IMR-90 (cell line): ENCODE measurements around the gene MFN2. TPM values are rescaled to one million over a fixed set of nuclear protein-coding genes. Genes with fewer than 3 reads are reported as not detected.

Experiments used
- microRNA-seq, 2 experiments: library from miRNA; stranded (forward) in 1 of 2; unstranded in 1 of 2; fragments of 10-50 nt in 1 of 2; fragments of <30 nt in 1 of 2; gene quantifications in 1 of 2; microRNA quantifications in 1 of 2; one replicate each; pipeline versions ENCODE3 to v1.1.0; 2013 to 2020; ENCODE audit not compliant: insufficient read depth in 1 of 2, insufficient read length in 1 of 2, unreplicated experiment in 1 of 2
- polyA plus RNA-seq, 3 experiments: library from polyadenylated mRNA; depleted of rRNA; stranded (reverse); fragments of >200 nt; gene quantifications; 2 replicates each; pipeline ENCODE4 v1.2.3, GENCODE V29; 2012; ENCODE audit warnings: low replicate concordance in 1 of 3
- small RNA-seq, 5 experiments: library from RNA; depleted of rRNA; stranded (forward); fragments of <200 nt; gene quantifications; one replicate each; pipeline ENCODE3, GENCODE V24; 2012
- total RNA-seq: library from RNA; depleted of rRNA; stranded (reverse); fragments of >200 nt; gene quantifications from 2 replicates; pipeline ENCODE4 v1.2.3, GENCODE V29; 2012; rRNA removed

MFN2 gene
- total and polyA plus RNA-seq, 2 of the 4 experiments (the other 2 are of a cell fraction) = 52.8 to 84.2 TPM

Small RNA genes within 50 kb of the gene (microRNA-seq; reads per million reads assigned to microRNA genes)
- gene AL096840.1 (ENCODE audit: insufficient read depth, insufficient read length) (not detected), gene MIR6729 (ENCODE audit: insufficient read depth in 1 of 2, insufficient read length in 1 of 2, unreplicated experiment in 1 of 2) (0 to 1.5 reads per million in 2 experiments), gene RF00019 (ENCODE audit: insufficient read depth, insufficient read length) (not detected), gene RN7SL649P (ENCODE audit: insufficient read depth, insufficient read length) (not detected)

Small RNA genes within 50 kb of the gene (small RNA-seq; reads per million reads assigned to genes)
- gene AL096840.1 (0 reads per million in 5 experiments), gene MIR6729 (0 reads per million in 5 experiments), gene RF00019 (0 reads per million in 5 experiments), gene RN7SL649P (0 reads per million in 5 experiments)

Other genes with a start within 250 kb of the MFN2 start
- gene AGTRAP, start 244.3 kb upstream of the MFN2 start, total RNA-seq = 21.5 and 22.2 TPM in 2 replicates
- gene AGTRAP, start 244.3 kb upstream of the MFN2 start, polyA plus RNA-seq (2012; rRNA removed) = 57.7 and 64.3 TPM in 2 replicates
- gene C1orf167, start 218.3 kb upstream of the MFN2 start, total RNA-seq = under 0.01 and 0.28 TPM in 2 replicates
- 0.15 and 0.27 TPM in 2 replicates for gene C1orf167, start 218.3 kb upstream of the MFN2 start, polyA plus RNA-seq (2012; rRNA removed)
- 6.7 and 7.3 TPM in 2 replicates for gene MTHFR, start 174.5 kb upstream of the MFN2 start, total RNA-seq
- 6.7 and 7.4 TPM in 2 replicates for gene MTHFR, start 174.5 kb upstream of the MFN2 start, polyA plus RNA-seq (2012; rRNA removed)
- gene CLCN6, start 174.3 kb upstream of the MFN2 start, total RNA-seq = 4.1 and 5.0 TPM in 2 replicates
- gene CLCN6, start 174.3 kb upstream of the MFN2 start, polyA plus RNA-seq (2012; rRNA removed) = 9.7 and 10.6 TPM in 2 replicates
- not detected in 2 replicates for gene NPPA, start 132.7 kb upstream of the MFN2 start, total RNA-seq
- not detected in 2 replicates for gene NPPA, start 132.7 kb upstream of the MFN2 start, polyA plus RNA-seq (2012; rRNA removed)
- not detected in 2 replicates for gene NPPB, start 121.5 kb upstream of the MFN2 start, total RNA-seq
- 0.24 TPM in 1 of 2 replicates, not detected in the other for gene NPPB, start 121.5 kb upstream of the MFN2 start, polyA plus RNA-seq (2012; rRNA removed)
- 39.4 and 42.5 TPM in 2 replicates for gene KIAA2013, start 54.0 kb upstream of the MFN2 start, total RNA-seq
- gene KIAA2013, start 54.0 kb upstream of the MFN2 start, polyA plus RNA-seq (2012; rRNA removed) = 88.1 and 100 TPM in 2 replicates
- gene PLOD1, start 45.7 kb upstream of the MFN2 start, total RNA-seq = 236 and 283 TPM in 2 replicates
- gene PLOD1, start 45.7 kb upstream of the MFN2 start, polyA plus RNA-seq (2012; rRNA removed) = 609 and 635 TPM in 2 replicates
- gene MIIP, start 39.1 kb downstream of the MFN2 start, total RNA-seq = 12.2 and 14.2 TPM in 2 replicates
- gene MIIP, start 39.1 kb downstream of the MFN2 start, polyA plus RNA-seq (2012; rRNA removed) = 23.7 and 28.7 TPM in 2 replicates
- gene TNFRSF8, start 82.9 kb downstream of the MFN2 start, total RNA-seq = under 0.01 TPM in 2 replicates
- gene TNFRSF8, start 82.9 kb downstream of the MFN2 start, polyA plus RNA-seq (2012; rRNA removed) = 0.31 and 0.37 TPM in 2 replicates
- gene TNFRSF1B, start 186.5 kb downstream of the MFN2 start, total RNA-seq = 4.3 and 5.0 TPM in 2 replicates
- 8.6 and 8.9 TPM in 2 replicates for gene TNFRSF1B, start 186.5 kb downstream of the MFN2 start, polyA plus RNA-seq (2012; rRNA removed)
- 16.3 and 18.1 TPM in 2 replicates for gene VPS13D, start 249.6 kb downstream of the MFN2 start, total RNA-seq
- gene VPS13D, start 249.6 kb downstream of the MFN2 start, polyA plus RNA-seq (2012; rRNA removed) = 8.1 and 9.0 TPM in 2 replicates